HG03575 (cell line): Measurements from ENCODE around the gene DOCK11.
"Not testable (repeated sequence)": the region's sequence is repeated elsewhere in the genome, so short reads cannot be mapped to it uniquely, and the experiment has no call there.

Source experiments
- ATAC-seq: cut with Tn5 transposase; IDR thresholded peaks from one replicate; pipeline ENCODE4 v1.9.1; 2021; ENCODE audit not compliant: unreplicated experiment, insufficient number of reproducible peaks, low FRiP score; ENCODE audit errors: extremely low read depth

DOCK11 gene

GRCh38 chrX:118558926-118559325, 63.3 kb downstream of the DOCK11 start:
- no peak for ATAC-seq

GRCh38 chrX:118560489-118560888, 64.9 kb downstream of the DOCK11 start:
- ATAC-seq: no peak

GRCh38 chrX:118562582-118563164, 67.1 kb downstream of the DOCK11 start:
- ATAC-seq: no peak

GRCh38 chrX:118564498-118564897, 68.9 kb downstream of the DOCK11 start:
- ATAC-seq: no peak

GRCh38 chrX:118565853-118566252, 70.2 kb downstream of the DOCK11 start:
- no peak for ATAC-seq

- no peak for ATAC-seq
These were observed 70.7 kb downstream of the DOCK11 start for GRCh38 chrX:118566359-118566758.

- no peak for ATAC-seq
These were observed 74.1 kb downstream of the DOCK11 start for GRCh38 chrX:118569676-118570075.

GRCh38 chrX:118570209-118570608, 74.6 kb downstream of the DOCK11 start:
- ATAC-seq: no peak

GRCh38 chrX:118571836-118572235, 76.2 kb downstream of the DOCK11 start:
- no peak for ATAC-seq

- no peak for ATAC-seq
These were observed 79.1 kb downstream of the DOCK11 start for GRCh38 chrX:118574666-118575065.

GRCh38 chrX:118577041-118577440, 81.4 kb downstream of the DOCK11 start:
- no peak for ATAC-seq

- no peak for ATAC-seq
These were observed 83.8 kb downstream of the DOCK11 start for GRCh38 chrX:118579417-118579816.

GRCh38 chrX:118582926-118583325, 87.3 kb downstream of the DOCK11 start:
- ATAC-seq: not testable (repeated sequence)

GRCh38 chrX:118583781-118584180, 88.2 kb downstream of the DOCK11 start:
- ATAC-seq: no peak

GRCh38 chrX:118585296-118585695, 89.7 kb downstream of the DOCK11 start:
- ATAC-seq: no peak

GRCh38 chrX:118586206-118586605, 90.6 kb downstream of the DOCK11 start:
- not testable (repeated sequence) for ATAC-seq

GRCh38 chrX:118588715-118589114, 93.1 kb downstream of the DOCK11 start:
- no peak for ATAC-seq

GRCh38 chrX:118589227-118589626, 93.6 kb downstream of the DOCK11 start:
- no peak for ATAC-seq

- no peak for ATAC-seq
These were observed 97.8 kb downstream of the DOCK11 start for GRCh38 chrX:118593407-118593806.

GRCh38 chrX:118594697-118595420, 99.2 kb downstream of the DOCK11 start:
- ATAC-seq: no peak
